Measurements from ENCODE around the gene SF3B2. TPM values are rescaled to one million over a fixed set of nuclear protein-coding genes. Genes with fewer than 3 reads are reported as not detected.

SF3B2 gene
- total RNA-seq, 1 experiment from 2014 or later: 237 TPM

GRCh38 chr11:66075273-66075672 is 23.1 kb downstream of the SF3B2 start:
- Histone ChIP-seq H2BK20ac (ENCODE audit: low read depth, low read length, poor library complexity, severe bottlenecking) (no peak overlapping the region), H3K23ac (ENCODE audit: insufficient read length, low read depth, low read length) (no peak overlapping the region), H4K8ac (replicated peaks; ENCODE audit: insufficient read length, low read depth, low read length) (no peak overlapping the region), H3T11ph (ENCODE audit: low read length) (no peak overlapping the region), H3K27ac (ENCODE audit: insufficient read length, low read depth, low read length) (no peak overlapping the region), H3K79me1 (ENCODE audit: insufficient read depth, low read depth, low read length, poor library complexity, severe bottlenecking) (no peaks in the 10 kb centered on the region), H4K91ac (ENCODE audit: insufficient read length, low read depth, low read length) (no peak overlapping the region), H2AK5ac (ENCODE audit: insufficient read length, low read length) (no peak overlapping the region), H3K79me2 (ENCODE audit: insufficient read depth, low read length) (peaks cover 2% of the 10 kb centered on the region; the same call in 1 of the 2 replicates), H3K4ac (ENCODE audit: low read depth, low read length) (no peak overlapping the region), H3K4me1 (ENCODE audit: insufficient read depth, low read length) (no peaks in the 10 kb centered on the region), H4K5ac (ENCODE audit: insufficient read length, low read depth, low read length) (no peak overlapping the region), H3K4me2 (ENCODE audit: insufficient read depth, insufficient read length, low read length) (no peak overlapping the region), H3K56ac (ENCODE audit: insufficient read length, low read depth, low read length) (no peak overlapping the region), H3K9ac (ENCODE audit: extremely low read depth, insufficient read length, low read length) (no peak overlapping the region), H3K18ac (ENCODE audit: insufficient read length, low read depth, low read length) (no peak overlapping the region), H4K20me1 (ENCODE audit: control insufficient read depth, insufficient read depth, insufficient read length) (no peaks in the 10 kb centered on the region), H2BK15ac (ENCODE audit: low read depth, low read length) (no peak overlapping the region), H2AFZ (ENCODE audit: low read length) (no peak overlapping the region), H2BK120ac (ENCODE audit: low read depth, low read length, poor library complexity, severe bottlenecking) (no peak overlapping the region), H3K27me3 (ENCODE audit: insufficient read depth, low read length) (no peaks in the 10 kb centered on the region), H3K14ac (ENCODE audit: insufficient read depth, low read length) (no peak overlapping the region), H3K23me2 (ENCODE audit: insufficient read length, low read depth, low read length, poor library complexity, severe bottlenecking) (peaks cover 4% of the 10 kb centered on the region), H2BK5ac (ENCODE audit: insufficient read length, low read length) (no peak overlapping the region), H2BK12ac (ENCODE audit: insufficient read length, low read depth, low read length) (no peak overlapping the region), H3K9me3 (ENCODE audit: control insufficient read depth, low read depth, low read length) (no peaks in the 10 kb centered on the region)
- Mint-ChIP-seq H3K36me3 (ENCODE audit: insufficient read depth in 1 of 3, low read depth in 3 of 3) (peaks cover 5 to 20% (median 10%) of the 10 kb centered on the region in 3 experiments; a peak in 6 of 7 replicates), H3K27ac (no peak overlapping the region), H3K4me3 (no peak overlapping the region), H3K4me1 (peaks cover 9 to 17% of the 10 kb centered on the region in 2 experiments), H3K27me3 (ENCODE audit: low read depth) (no peaks in the 10 kb centered on the region), H3K9me3 (no peaks in the 10 kb centered on the region; a peak in 1 of 5 replicates)
- WGBS (ENCODE audit: extremely low coverage, insufficient read length, low lambda C conversion rate): no CpG with 5 or more reads among the region's 4 CpGs
- TF ChIP-seq CTCF (conservative IDR thresholded peaks at IDR 0.05): no peak
- no peak for DNase-seq
